GM23248 (cell line): ENCODE measurements around the gene DNAH8. TPM values are rescaled to one million over a fixed set of nuclear protein-coding genes. Genes with fewer than 3 reads are reported as not detected.

Experiments used
- DNase-seq: peaks from one replicate; pipeline ENCODE4 v3.0.0-alpha.2; 2015
- H2AFZ ChIP-seq: fragments of 200-600 bp; sonication (generic); 2 replicates; pipeline ENCODE4 v1.6.1; 2016; ENCODE audit warnings: antibody characterized with exemption
- H3F3A ChIP-seq: fragments of 200-600 bp; sonication (generic); 2 replicates; pipeline ENCODE4 v1.6.1; 2016; ENCODE audit warnings: mild to moderate bottlenecking, antibody characterized with exemption, mixed run types; ENCODE audit not compliant: insufficient read depth
- H3K27ac ChIP-seq: fragments of 200-600 bp; sonication (generic); 2 replicates; pipeline ENCODE4 v1.5.1; 2016; ENCODE audit warnings: mild to moderate bottlenecking
- H3K27me3 ChIP-seq: fragments of 200-600 bp; sonication (generic); replicated peaks from 2 replicates; pipeline ENCODE4 v1.6.1; 2016; ENCODE audit warnings: mild to moderate bottlenecking; ENCODE audit not compliant: insufficient read depth
- H3K36me3 ChIP-seq: fragments of 200-600 bp; sonication (generic); 2 replicates; pipeline ENCODE4 v1.6.1; 2016; ENCODE audit warnings: low read depth, mild to moderate bottlenecking
- H3K4me1 ChIP-seq: fragments of 200-600 bp; sonication (generic); 2 replicates; pipeline ENCODE4 v1.6.1; 2016; ENCODE audit warnings: mild to moderate bottlenecking; ENCODE audit not compliant: insufficient read depth
- H3K4me2 ChIP-seq: fragments of 200-600 bp; sonication (generic); one replicate; pipeline ENCODE4 v1.6.1; 2016; ENCODE audit warnings: mild to moderate bottlenecking; ENCODE audit not compliant: unreplicated experiment
- H3K4me3 ChIP-seq: fragments of 200-600 bp; sonication (generic); 2 replicates; pipeline ENCODE4 v1.5.1; 2016; ENCODE audit warnings: mild to moderate bottlenecking
- H3K79me2 ChIP-seq: fragments of 200-600 bp; sonication (generic); 2 replicates; pipeline ENCODE4 v1.6.1; 2016; ENCODE audit warnings: mild to moderate bottlenecking; ENCODE audit not compliant: insufficient read depth
- H3K9ac ChIP-seq: fragments of 200-600 bp; sonication (generic); 2 replicates; pipeline ENCODE4 v1.6.1; 2016; ENCODE audit warnings: mild to moderate bottlenecking
- H3K9me2 ChIP-seq: fragments of 200-600 bp; sonication (generic); 2 replicates; pipeline ENCODE4 v1.6.1; 2016; ENCODE audit warnings: mixed run types, mild to moderate bottlenecking, moderate library complexity; ENCODE audit not compliant: insufficient read depth
- H3K9me3 ChIP-seq: fragments of 200-600 bp; sonication (generic); one replicate; pipeline ENCODE4 v1.6.1; 2017; ENCODE audit warnings: low read depth
- H4K20me1 ChIP-seq: fragments of 200-600 bp; sonication (generic); 2 replicates; pipeline ENCODE4 v1.6.0; 2016; ENCODE audit not compliant: insufficient read depth
- EZH2 ChIP-seq: fragments of 200-600 bp; sonication (generic); IDR thresholded peaks from 2 replicates; pipeline ENCODE4 v1.6.1; 2018; ENCODE audit warnings: antibody characterized with exemption, mild to moderate bottlenecking; ENCODE audit not compliant: insufficient read depth, poor library complexity, severe bottlenecking
- EZH2phosphoT487 ChIP-seq: fragments of 200-600 bp; sonication (generic); IDR thresholded peaks from 2 replicates; pipeline ENCODE4 v1.6.1; 2018; ENCODE audit warnings: antibody characterized with exemption, moderate library complexity, mild to moderate bottlenecking, low read depth; ENCODE audit not compliant: insufficient read depth
- WGBS, 2 experiments: methylation state at CpG; one replicate each; pipeline ENCODE4 v1.1.6; 2015 to 2017; ENCODE audit warnings: low lambda C conversion rate in 2 of 2, low coverage in 1 of 2; ENCODE audit errors: missing lambda C conversion rate in 2 of 2; 5-methylcytosine and 5-hydroxymethylcytosine counted together
- in situ Hi-C: fragments of 300-500 bp; cut with MboI; formaldehyde crosslinking; loops from 2 replicates; pipeline ENCODE4 v1.15.0; 2020
- polyA plus RNA-seq: library from polyadenylated mRNA; unstranded; fragments of >200 nt; fragmentation: Nextera tagmentation; extraction: Ambion mirVana; gene quantifications from 2 replicates; pipeline ENCODE4 v1.2.1, GENCODE V29; 2016
- total RNA-seq: library from RNA; depleted of rRNA; stranded (reverse); fragments of >200 nt; shearing (Covaris generic); gene quantifications from 2 replicates; pipeline ENCODE4 v1.2.3, GENCODE V29; 2014

The DNAH8 gene
- total and polyA plus RNA-seq, 2 experiments from 2014 or later = not detected

- Histone ChIP-seq H3F3A (no peaks in the 10 kb centered on the region), H3K27me3 (peaks cover 39% of the 10 kb centered on the region), H3K9me2 (no peaks in the 10 kb centered on the region), H2AFZ (no peak overlapping the region), H3K4me3 (no peak overlapping the region), H3K79me2 (no peaks in the 10 kb centered on the region), H3K36me3 (no peaks in the 10 kb centered on the region), H3K4me2 (no peak overlapping the region), H3K27ac (no peak overlapping the region), H3K9ac (no peak overlapping the region), H3K4me1 (no peaks in the 10 kb centered on the region), H3K9me3 (no peaks in the 10 kb centered on the region), H4K20me1 (no peaks in the 10 kb centered on the region)
- in situ Hi-C loops = no loop called here
- TF ChIP-seq EZH2 = no peak
- no peak for TF ChIP-seq EZH2phosphoT487
- no peak for DNase-seq
- 40 to 51% methylated on average over 6 of the region's 6 CpGs for WGBS, 2 experiments
Observed at GRCh38 chr6:39047434-39048327, 332.6 kb downstream of the DNAH8 start.

DNA sequence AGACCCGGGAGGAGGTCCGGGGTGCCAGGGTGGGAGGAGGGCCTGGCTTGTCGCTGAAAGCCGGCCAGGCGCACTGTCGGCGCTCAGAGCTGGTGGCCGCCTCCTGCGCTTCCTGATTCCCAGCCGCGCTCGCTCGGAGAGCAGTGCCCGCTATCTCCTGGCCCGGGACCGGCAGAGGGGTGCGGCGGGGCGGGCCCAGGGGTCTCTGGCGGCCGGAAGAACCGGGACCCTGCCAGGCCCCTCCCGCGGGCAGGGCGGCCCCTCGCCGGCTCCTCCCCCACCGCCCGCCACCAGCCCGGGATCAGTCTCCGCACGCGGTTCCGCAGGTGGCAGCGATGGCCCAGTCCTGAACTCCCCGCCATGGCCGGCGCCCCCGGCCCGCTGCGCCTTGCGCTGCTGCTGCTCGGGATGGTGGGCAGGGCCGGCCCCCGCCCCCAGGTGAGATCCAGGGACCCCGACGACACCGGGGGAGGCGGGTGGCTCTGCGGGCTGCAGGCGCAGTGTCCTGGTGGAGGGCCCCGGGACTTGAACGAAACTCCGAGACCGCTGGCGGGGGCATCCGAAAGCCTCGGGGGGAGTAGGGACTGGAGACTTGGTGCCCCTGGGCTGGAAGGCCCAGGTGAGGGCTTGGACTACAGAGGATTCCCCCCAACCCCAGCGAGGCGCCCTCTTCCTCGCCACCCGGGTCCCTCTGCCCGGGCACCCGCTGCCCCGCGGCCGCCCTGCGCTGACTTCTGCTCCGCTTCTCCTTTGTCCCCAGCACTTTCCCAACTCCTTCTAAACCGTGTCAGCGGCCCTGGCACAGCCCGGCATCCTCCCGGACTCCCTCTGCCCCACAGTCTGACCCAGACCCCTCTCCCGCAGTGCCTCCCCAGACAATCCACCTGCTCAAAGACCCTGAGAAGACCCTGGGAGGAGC, 333.6 kb downstream of the DNAH8 start, which contains the start of gene GLP1R:
Gene GLP1R (plus strand): TSS at position 301 of the 919 bp plus-strand sequence. CDS start 60 bp downstream, at position 361.
- Histone ChIP-seq H3K9me3 (no peaks in the 10 kb centered on the region), H3K9me2 (no peaks in the 10 kb centered on the region), H3K4me2 (no peak within 1 kb of the TSS), H2AFZ (no peak within 1 kb of the TSS), H3K4me1 (no peaks in the 10 kb centered on the region), H3K79me2 (no peaks in the 10 kb centered on the region), H3K27me3 (peaks cover 39% of the 10 kb centered on the region), H3K9ac (no peak within 1 kb of the TSS), H3K27ac (no peak within 1 kb of the TSS), H3F3A (no peaks in the 10 kb centered on the region), H4K20me1 (no peaks in the 10 kb centered on the region), H3K36me3 (no peaks in the 10 kb centered on the region), H3K4me3 (no peak within 1 kb of the TSS)
- no peak for TF ChIP-seq EZH2
- TF ChIP-seq EZH2phosphoT487 = no peak
- in situ Hi-C loops = no loop called here
- WGBS, 2 experiments = 4% methylated on average over 34 to 53 of the region's 74 CpGs
- DNase-seq = no peak

DNA sequence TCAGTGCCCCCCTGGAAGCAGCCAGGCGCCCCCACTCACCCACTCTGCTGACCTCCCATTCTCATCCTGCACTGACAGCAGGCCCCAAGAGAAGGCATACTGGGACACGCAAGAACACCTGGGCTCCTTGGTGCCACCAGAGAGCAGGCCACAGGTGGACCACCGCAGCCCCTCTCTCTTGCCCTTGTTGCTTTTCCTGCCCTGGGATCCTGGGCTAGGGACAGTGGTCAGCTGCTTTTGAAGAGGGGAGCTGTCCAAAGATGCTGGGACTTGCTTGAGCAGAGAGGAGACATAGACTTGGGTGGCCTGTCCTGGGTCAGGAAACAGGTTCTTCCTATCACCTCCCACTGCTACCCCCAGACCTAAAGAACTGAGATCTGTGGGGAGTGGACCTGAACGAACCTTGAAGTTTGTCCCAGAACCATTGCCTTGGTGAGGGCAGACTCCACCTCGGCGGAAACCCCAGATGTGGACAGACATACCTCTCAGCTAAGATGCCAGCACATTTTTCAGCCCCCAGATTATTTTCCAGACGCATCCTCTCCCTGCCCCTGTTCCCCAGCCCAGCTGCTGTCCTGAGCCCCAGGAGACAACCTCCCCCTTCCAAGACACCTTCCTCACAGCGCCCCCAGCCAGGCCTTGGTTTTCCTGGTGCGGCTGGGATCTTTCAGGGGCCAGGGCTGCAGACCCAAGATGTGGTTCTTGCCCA, 334.6 kb downstream of the DNAH8 start:
- DNase-seq = no peak
- H3K79me2 ChIP-seq = no peaks in the 10 kb centered on the region
- H3K4me1 ChIP-seq = no peaks in the 10 kb centered on the region
- H3K36me3 ChIP-seq = no peaks in the 10 kb centered on the region
- TF ChIP-seq EZH2phosphoT487 = no peak
- TF ChIP-seq EZH2 = no peak
- H3K4me3 ChIP-seq = no peak overlapping the region
- no peaks in the 10 kb centered on the region for H3F3A ChIP-seq
- no peak overlapping the region for H3K9ac ChIP-seq
- peaks cover 39% of the 10 kb centered on the region for H3K27me3 ChIP-seq
- H3K9me2 ChIP-seq = no peaks in the 10 kb centered on the region
- H4K20me1 ChIP-seq = no peaks in the 10 kb centered on the region
- H3K4me2 ChIP-seq = no peak overlapping the region
- in situ Hi-C loops = no loop called here
- H2AFZ ChIP-seq = no peak overlapping the region
- WGBS, 2 experiments = 49 to 52% methylated on average over 9 of the region's 9 CpGs
- H3K27ac ChIP-seq = no peak overlapping the region
- no peaks in the 10 kb centered on the region for H3K9me3 ChIP-seq

GRCh38 chr6:39050453-39051112, 335.5 kb downstream of the DNAH8 start:
- Histone ChIP-seq H3K9me2 (no peaks in the 10 kb centered on the region), H3K27ac (no peak overlapping the region), H3F3A (no peaks in the 10 kb centered on the region), H3K9me3 (no peaks in the 10 kb centered on the region), H3K79me2 (no peaks in the 10 kb centered on the region), H4K20me1 (no peaks in the 10 kb centered on the region), H3K4me3 (no peak overlapping the region), H3K4me1 (no peaks in the 10 kb centered on the region), H3K4me2 (no peak overlapping the region), H3K36me3 (no peaks in the 10 kb centered on the region), H3K27me3 (peaks cover 39% of the 10 kb centered on the region), H2AFZ (no peak overlapping the region), H3K9ac (no peak overlapping the region)
- in situ Hi-C loops = no loop called here
- 28 to 43% methylated on average over 5 of the region's 5 CpGs for WGBS, 2 experiments
- no peak for TF ChIP-seq EZH2phosphoT487
- no peak for TF ChIP-seq EZH2
- no peak for DNase-seq
